GM13976 (cell line): ENCODE data around the gene NAGPA.
"Not testable (repeated sequence)": the region's sequence is repeated elsewhere in the genome, so short reads cannot be mapped to it uniquely, and the experiment has no call there.

Experiments used
- DNase-seq: peaks from one replicate; pipeline ENCODE4 v3.0.0; 2012; ENCODE audit warnings: low spot score
- in situ Hi-C: fragments of 300-500 bp; cut with MboI; formaldehyde crosslinking; loops from one replicate; pipeline ENCODE4 v1.12.0; 2022; ENCODE audit warnings: low sequenced_read_pairs, mixed read lengths, inconsistent platforms; ENCODE audit not compliant: unreplicated experiment
- TF ChIP-seq, protein P1 (sequence below): IDR thresholded peaks from 2 replicates; pipeline ENCODE4 v1.5.1; 2012; ENCODE audit warnings: borderline replicate concordance, mild to moderate bottlenecking; ENCODE audit not compliant: insufficient read depth; ENCODE audit errors: extremely low read depth, missing control alignments, control extremely low read depth

The NAGPA gene

GRCh38 chr16:5045499-5046115 is 11.9 kb upstream of the NAGPA start:
- DNase-seq: no peak
- in situ Hi-C loops: no loop called here
- TF ChIP-seq, protein P1, sequence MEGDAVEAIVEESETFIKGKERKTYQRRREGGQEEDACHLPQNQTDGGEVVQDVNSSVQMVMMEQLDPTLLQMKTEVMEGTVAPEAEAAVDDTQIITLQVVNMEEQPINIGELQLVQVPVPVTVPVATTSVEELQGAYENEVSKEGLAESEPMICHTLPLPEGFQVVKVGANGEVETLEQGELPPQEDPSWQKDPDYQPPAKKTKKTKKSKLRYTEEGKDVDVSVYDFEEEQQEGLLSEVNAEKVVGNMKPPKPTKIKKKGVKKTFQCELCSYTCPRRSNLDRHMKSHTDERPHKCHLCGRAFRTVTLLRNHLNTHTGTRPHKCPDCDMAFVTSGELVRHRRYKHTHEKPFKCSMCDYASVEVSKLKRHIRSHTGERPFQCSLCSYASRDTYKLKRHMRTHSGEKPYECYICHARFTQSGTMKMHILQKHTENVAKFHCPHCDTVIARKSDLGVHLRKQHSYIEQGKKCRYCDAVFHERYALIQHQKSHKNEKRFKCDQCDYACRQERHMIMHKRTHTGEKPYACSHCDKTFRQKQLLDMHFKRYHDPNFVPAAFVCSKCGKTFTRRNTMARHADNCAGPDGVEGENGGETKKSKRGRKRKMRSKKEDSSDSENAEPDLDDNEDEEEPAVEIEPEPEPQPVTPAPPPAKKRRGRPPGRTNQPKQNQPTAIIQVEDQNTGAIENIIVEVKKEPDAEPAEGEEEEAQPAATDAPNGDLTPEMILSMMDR: no peak

DNA sequence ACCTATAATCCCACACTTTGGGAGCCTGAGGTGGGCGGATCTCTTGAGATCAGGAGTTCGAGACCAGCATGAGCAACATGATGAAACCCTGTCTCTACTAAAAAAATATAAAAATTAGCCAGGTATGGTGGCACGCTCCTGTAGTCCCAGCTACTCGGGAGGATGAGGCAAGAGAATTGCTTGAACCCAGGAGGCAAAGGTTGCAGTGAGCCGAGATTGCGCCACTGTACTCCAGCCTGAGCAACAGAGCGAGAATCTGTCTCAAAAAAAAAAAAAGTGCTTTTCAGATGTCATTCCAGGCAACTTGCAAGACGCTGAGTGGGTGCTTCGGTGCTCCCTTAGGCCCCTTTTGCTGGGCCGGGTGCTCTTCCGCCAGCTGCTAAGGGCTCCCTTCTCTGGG is 10.8 kb upstream of the NAGPA start:
- DNase-seq, in situ Hi-C loops: not testable (repeated sequence)

- TF ChIP-seq, protein P1: no peak
- in situ Hi-C loops: no loop called here
- no peak for DNase-seq
Measured at GRCh38 chr16:5044011-5044540, 10.3 kb upstream of the NAGPA start.

GRCh38 chr16:5042574-5043171 is 8.9 kb upstream of the NAGPA start:
- DNase-seq: no peak
- TF ChIP-seq, protein P1: peak; percentile 8
- in situ Hi-C loops: no loop called here

- peak; percentile 68 for DNase-seq
- in situ Hi-C loops: no loop called here
- TF ChIP-seq, protein P1: no peak
Measured at GRCh38 chr16:5041600-5042133, 7.9 kb upstream of the NAGPA start.

DNA sequence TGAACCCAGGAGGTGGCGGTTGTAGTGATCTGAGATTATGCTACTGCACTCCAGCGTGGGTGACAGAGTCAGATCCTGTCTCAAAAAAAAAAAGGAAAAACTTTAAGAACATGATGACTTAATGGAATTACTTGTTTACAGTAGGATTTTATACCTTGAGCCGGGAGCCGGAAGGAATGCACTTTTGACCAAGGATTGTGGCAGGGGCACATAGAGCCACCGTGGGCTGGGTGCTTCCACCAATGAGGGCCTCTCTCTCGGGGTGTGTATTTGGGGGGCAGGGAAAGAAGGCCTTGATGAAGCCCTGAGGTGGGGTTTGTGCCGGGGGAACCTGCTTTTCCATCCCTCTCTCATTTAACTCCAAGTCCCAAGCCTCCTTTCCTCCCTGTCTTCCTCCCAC is 6.7 kb upstream of the NAGPA start:
- in situ Hi-C loops: no loop called here
- TF ChIP-seq, protein P1: no peak
- DNase-seq: no peak
